ENCODE measurements around the gene FMN1. TPM values are rescaled to one million over a fixed set of nuclear protein-coding genes. Genes with fewer than 3 reads are reported as not detected.

The FMN1 gene
- total RNA-seq, 2 donors from 2014 or later, result 13.7 to 17.1 TPM

DNA sequence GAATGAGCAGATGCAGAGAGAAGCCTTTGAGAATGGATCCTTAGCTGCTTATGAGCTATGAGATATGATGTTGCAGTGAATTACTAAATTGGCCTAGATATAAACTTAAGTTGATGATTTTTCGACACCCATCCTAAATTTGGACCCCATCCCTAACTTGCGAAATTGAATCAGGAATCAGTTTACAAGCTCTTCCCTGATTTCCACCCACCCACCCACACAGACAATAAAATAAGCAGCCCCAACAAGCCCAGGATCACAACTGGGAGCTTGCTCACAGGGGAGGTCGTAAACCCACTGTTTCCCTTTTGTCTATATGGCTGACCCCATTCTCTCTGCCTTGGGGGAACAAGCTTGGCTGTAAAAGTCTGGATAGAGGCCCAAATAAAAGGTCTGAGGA is 419.4 kb downstream of the FMN1 start:
- Histone ChIP-seq H3K27me3 (no peaks in the 10 kb centered on the region), H3K4me3 (no peak overlapping the region), H3K9me3 (no peaks in the 10 kb centered on the region), H3K4me1 (no peaks in the 10 kb centered on the region), H3K27ac (no peak overlapping the region), H3K36me3 (replicated peaks in 1 of 2; ENCODE audit: insufficient read depth in 1 of 2, low read depth in 2 of 2) (no peaks in the 10 kb centered on the region)
- DNase-seq, result no peak
- no peak for TF ChIP-seq POLR2A (IDR thresholded peaks at IDR 0.05)
- ATAC-seq, result no peak
- WGBS, 2 donors, result 72 to 91% methylated on average over 3 of the region's 3 CpGs
- intact Hi-C loops (cut with DNase I), result no loop called here

DNA sequence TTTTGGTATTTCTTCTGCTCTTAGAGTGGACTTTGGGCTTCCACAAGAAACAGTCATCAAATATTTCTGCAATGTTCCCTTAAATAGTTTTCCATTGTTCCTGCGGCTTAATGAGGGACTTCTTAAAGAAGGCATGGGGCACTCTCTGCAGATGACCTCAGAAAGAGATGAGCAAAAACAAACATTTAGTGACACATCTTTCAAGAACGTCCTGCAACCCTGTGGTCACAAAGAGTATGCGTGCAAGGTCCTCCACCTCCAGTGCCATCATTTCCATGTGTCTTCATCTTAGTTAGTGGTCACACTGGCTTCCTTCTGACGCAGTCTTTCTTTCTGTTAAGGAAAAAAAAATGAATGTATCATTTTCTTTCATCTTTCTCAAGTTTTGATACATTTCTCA is 420.5 kb downstream of the FMN1 start:
- H3K4me3 ChIP-seq, result no peak overlapping the region
- ATAC-seq (no peak), DNase-seq (no peak)
- H3K27ac ChIP-seq, result no peak overlapping the region
- whole genome bisulfite sequencing, 2 donors, result 76 to 85% methylated on average over 4 of the region's 4 CpGs
- intact Hi-C loops (cut with DNase I), result no loop called here
- TF ChIP-seq, protein P1, sequence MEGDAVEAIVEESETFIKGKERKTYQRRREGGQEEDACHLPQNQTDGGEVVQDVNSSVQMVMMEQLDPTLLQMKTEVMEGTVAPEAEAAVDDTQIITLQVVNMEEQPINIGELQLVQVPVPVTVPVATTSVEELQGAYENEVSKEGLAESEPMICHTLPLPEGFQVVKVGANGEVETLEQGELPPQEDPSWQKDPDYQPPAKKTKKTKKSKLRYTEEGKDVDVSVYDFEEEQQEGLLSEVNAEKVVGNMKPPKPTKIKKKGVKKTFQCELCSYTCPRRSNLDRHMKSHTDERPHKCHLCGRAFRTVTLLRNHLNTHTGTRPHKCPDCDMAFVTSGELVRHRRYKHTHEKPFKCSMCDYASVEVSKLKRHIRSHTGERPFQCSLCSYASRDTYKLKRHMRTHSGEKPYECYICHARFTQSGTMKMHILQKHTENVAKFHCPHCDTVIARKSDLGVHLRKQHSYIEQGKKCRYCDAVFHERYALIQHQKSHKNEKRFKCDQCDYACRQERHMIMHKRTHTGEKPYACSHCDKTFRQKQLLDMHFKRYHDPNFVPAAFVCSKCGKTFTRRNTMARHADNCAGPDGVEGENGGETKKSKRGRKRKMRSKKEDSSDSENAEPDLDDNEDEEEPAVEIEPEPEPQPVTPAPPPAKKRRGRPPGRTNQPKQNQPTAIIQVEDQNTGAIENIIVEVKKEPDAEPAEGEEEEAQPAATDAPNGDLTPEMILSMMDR (IDR thresholded peaks at IDR 0.05), result no peak
- TF ChIP-seq POLR2A (IDR thresholded peaks at IDR 0.05), result no peak
- no peaks in the 10 kb centered on the region for H3K27me3 ChIP-seq
- H3K36me3 ChIP-seq (replicated peaks in 1 of 2; ENCODE audit: insufficient read depth in 1 of 2, low read depth in 2 of 2), result no peaks in the 10 kb centered on the region
- no peaks in the 10 kb centered on the region for H3K9me3 ChIP-seq
- no peaks in the 10 kb centered on the region for H3K4me1 ChIP-seq

DNA sequence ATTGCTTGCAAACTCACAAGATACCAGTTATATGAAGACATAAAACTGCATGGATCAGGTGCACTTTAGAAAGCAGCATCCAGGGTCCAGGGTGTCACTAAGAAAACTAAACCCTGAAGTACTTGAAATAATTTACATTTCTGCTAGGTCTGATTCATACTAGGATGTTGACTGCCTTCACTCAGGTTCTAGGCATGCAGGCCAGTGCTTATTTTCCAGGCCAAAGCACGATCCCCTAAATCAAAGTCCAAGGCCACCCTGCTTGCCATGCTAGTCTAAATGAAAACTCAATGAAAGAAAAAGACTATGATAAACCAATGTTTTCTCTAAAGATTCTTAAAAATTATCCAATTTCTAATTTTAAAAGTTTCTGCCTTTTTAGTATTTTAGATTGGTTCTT is 427.3 kb downstream of the FMN1 start:
- WGBS, 2 donors, result 37 to 42% methylated on average over 1 of the region's 1 CpG
- Histone ChIP-seq H3K4me1 (no peaks in the 10 kb centered on the region), H3K27me3 (no peaks in the 10 kb centered on the region), H3K27ac (no peak overlapping the region), H3K36me3 (replicated peaks in 1 of 2; ENCODE audit: insufficient read depth in 1 of 2, low read depth in 2 of 2) (no peaks in the 10 kb centered on the region), H3K4me3 (no peak overlapping the region), H3K9me3 (no peaks in the 10 kb centered on the region)
- no peak for ATAC-seq
- TF ChIP-seq POLR2A (IDR thresholded peaks at IDR 0.05), result no peak
- TF ChIP-seq, protein P1 (IDR thresholded peaks at IDR 0.05), result no peak
- peak in 1 of 4 donors; percentile 6 for DNase-seq
- intact Hi-C loops (cut with DNase I), result no loop called here

DNA sequence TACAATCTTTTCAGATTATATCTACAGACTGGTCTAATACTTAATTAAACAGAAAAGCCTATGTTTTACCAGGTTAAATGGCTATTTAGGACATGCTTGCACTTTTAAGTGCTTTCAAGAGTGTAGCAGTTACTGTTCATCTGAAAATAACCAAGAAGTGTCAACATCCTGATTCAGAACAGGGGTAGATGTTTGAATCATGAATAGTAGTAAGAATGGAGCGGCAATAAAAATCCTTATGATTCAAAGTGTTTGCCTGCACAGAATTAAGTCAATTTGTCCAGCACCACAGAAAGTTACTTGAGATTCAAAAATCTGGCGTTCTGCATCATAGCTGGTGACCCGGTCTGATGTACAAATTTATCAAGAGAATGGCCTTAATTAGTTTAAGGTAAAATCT is 428.4 kb downstream of the FMN1 start:
- intact Hi-C loops (cut with DNase I), result no loop called here
- WGBS, 2 donors, result 84 to 90% methylated on average over 3 of the region's 3 CpGs
- DNase-seq (no peak), ATAC-seq (no peak)
- H3K36me3 ChIP-seq (replicated peaks in 1 of 2; ENCODE audit: insufficient read depth in 1 of 2, low read depth in 2 of 2), result no peaks in the 10 kb centered on the region
- no peaks in the 10 kb centered on the region for H3K9me3 ChIP-seq
- H3K4me3 ChIP-seq, result no peak overlapping the region
- no peaks in the 10 kb centered on the region for H3K4me1 ChIP-seq
- H3K27ac ChIP-seq, result no peak overlapping the region
- no peak for TF ChIP-seq POLR2A (IDR thresholded peaks at IDR 0.05)
- TF ChIP-seq, protein P1 (IDR thresholded peaks at IDR 0.05), result no peak
- H3K27me3 ChIP-seq, result no peaks in the 10 kb centered on the region

DNA sequence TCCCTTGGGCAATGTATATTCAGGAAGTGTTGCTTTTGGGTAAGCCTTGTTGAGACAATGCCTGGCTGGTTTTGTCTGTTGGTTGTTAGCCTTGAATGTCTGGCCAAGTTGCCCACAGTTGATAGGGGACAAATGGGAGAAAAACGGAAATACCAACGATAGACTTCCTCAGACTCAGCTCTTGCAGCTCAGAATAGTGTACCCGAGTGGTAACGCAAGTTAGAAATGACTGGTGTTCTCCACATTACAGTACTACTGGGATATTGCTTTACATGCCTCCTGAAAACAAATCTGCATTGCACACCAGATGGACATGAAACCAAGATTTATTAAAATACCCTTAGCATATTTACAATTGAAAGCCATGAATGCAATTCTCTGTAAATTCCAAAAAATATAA is 429.3 kb downstream of the FMN1 start:
- intact Hi-C loops (cut with DNase I), result no loop called here

More for the DNA sequence above, 429.3 kb downstream of the FMN1 start:
- ATAC-seq (no peak), DNase-seq (no peak)
- H3K4me1 ChIP-seq, result no peaks in the 10 kb centered on the region
- H3K27ac ChIP-seq, result no peak overlapping the region
- no peak overlapping the region for H3K4me3 ChIP-seq
- TF ChIP-seq, protein P1 (IDR thresholded peaks at IDR 0.05), result no peak
- TF ChIP-seq POLR2A (IDR thresholded peaks at IDR 0.05), result no peak
- H3K36me3 ChIP-seq (replicated peaks in 1 of 2; ENCODE audit: insufficient read depth in 1 of 2, low read depth in 2 of 2), result no peaks in the 10 kb centered on the region
- 55 to 57% methylated on average over 4 of the region's 4 CpGs for WGBS, 2 donors
- H3K9me3 ChIP-seq, result no peaks in the 10 kb centered on the region
- no peaks in the 10 kb centered on the region for H3K27me3 ChIP-seq

Data from body of pancreas (tissue), 4 donors.